A172 (cell line): ENCODE measurements around the gene C19orf25. TPM values are rescaled to one million over a fixed set of nuclear protein-coding genes. Genes with fewer than 3 reads are reported as not detected.
"Not testable (repeated sequence)": the region's sequence is repeated elsewhere in the genome, so short reads cannot be mapped to it uniquely, and the experiment has no call there.

ENCODE experiments used
- DNase-seq: peaks from one replicate; pipeline ENCODE4 v3.0.0-alpha.2; 2015; ENCODE audit warnings: low spot score
- total RNA-seq: library from RNA; depleted of rRNA; stranded (reverse); fragments of >200 nt; shearing (Covaris generic); gene quantifications from 2 replicates; pipeline ENCODE4 v1.2.3, GENCODE V29; 2014; rRNA removed

The C19orf25 gene
- 44.0 and 60.4 TPM in 2 replicates for total RNA-seq

- peak; percentile 90 for DNase-seq
These were observed at the start of gene C19orf25 for GRCh38 chr19:1478934-1479707. Gene C19orf25 (minus strand): TSS chr19:1479215. CDS start chr19:1478903, 312 bp downstream.

- no peak for DNase-seq
These were observed 48.8 kb upstream of the C19orf25 start for GRCh38 chr19:1527650-1528309.

GRCh38 chr19:1526979-1527649 is 48.1 kb upstream of the C19orf25 start:
- DNase-seq: no peak

GRCh38 chr19:1526066-1526778 is 47.2 kb upstream of the C19orf25 start:
- DNase-seq: no peak

GRCh38 chr19:1525343-1525742 is 46.3 kb upstream of the C19orf25 start:
- no peak for DNase-seq

GRCh38 chr19:1524972-1525325 is 45.9 kb upstream of the C19orf25 start:
- no peak for DNase-seq

GRCh38 chr19:1524287-1524971 is 45.4 kb upstream of the C19orf25 start:
- DNase-seq: no peak

GRCh38 chr19:1523412-1524286 is 44.6 kb upstream of the C19orf25 start, which contains the start of gene PLK5:
Gene PLK5 (plus strand): TSS chr19:1524077. CDS start chr19:1526997, 2,920 bp downstream.
- DNase-seq: no peak

- no peak for DNase-seq
These were observed 43.8 kb upstream of the C19orf25 start for GRCh38 chr19:1522838-1523237.

- no peak for DNase-seq
These were observed 43.0 kb upstream of the C19orf25 start for GRCh38 chr19:1522061-1522460.

- DNase-seq: no peak
These were observed 42.6 kb upstream of the C19orf25 start for GRCh38 chr19:1521636-1522035.

- DNase-seq: peak; percentile 42
These were observed 41.3 kb upstream of the C19orf25 start for GRCh38 chr19:1520203-1520780.

- DNase-seq: not testable (repeated sequence)
These were observed 40.8 kb upstream of the C19orf25 start for GRCh38 chr19:1519802-1520201.

- no peak for DNase-seq
These were observed 39.5 kb upstream of the C19orf25 start for GRCh38 chr19:1518471-1518870.

- DNase-seq: no peak
These were observed 37.4 kb upstream of the C19orf25 start for GRCh38 chr19:1516395-1516753.

GRCh38 chr19:1514986-1515721 is 36.1 kb upstream of the C19orf25 start:
- DNase-seq: no peak

GRCh38 chr19:1514295-1514661 is 35.3 kb upstream of the C19orf25 start:
- no peak for DNase-seq

- peak; percentile 63 for DNase-seq
These were observed 34.7 kb upstream of the C19orf25 start for GRCh38 chr19:1513499-1514294.
